Fibroblast of skin of back (primary cell): Measurements from ENCODE around the gene CEACAM6. TPM values are rescaled to one million over a fixed set of nuclear protein-coding genes. Genes with fewer than 3 reads are reported as not detected.
A peak's percentile ranks its signal among the peaks of the same experiment; 100 is the strongest.
"Not testable (repeated sequence)": the region's sequence is repeated elsewhere in the genome, so short reads cannot be mapped to it uniquely, and the experiment has no call there.

Source experiments
- DNase-seq: peaks from one replicate; pipeline ENCODE4 v3.0.0-alpha.2; 2013
- polyA plus RNA-seq, 2 experiments: library from polyadenylated mRNA; unstranded; fragments of 120-200 nt; gene quantifications; one replicate each; pipeline ENCODE4 v1.2.1, GENCODE V29; 2013; ENCODE audit not compliant: insufficient read length in 2 of 2

Gene CEACAM6
- polyA plus RNA-seq (2013, experiment 1 of 2; ENCODE audit: insufficient read length) = not detected
- polyA plus RNA-seq (2013, experiment 2 of 2; ENCODE audit: insufficient read length) = not detected

DNA sequence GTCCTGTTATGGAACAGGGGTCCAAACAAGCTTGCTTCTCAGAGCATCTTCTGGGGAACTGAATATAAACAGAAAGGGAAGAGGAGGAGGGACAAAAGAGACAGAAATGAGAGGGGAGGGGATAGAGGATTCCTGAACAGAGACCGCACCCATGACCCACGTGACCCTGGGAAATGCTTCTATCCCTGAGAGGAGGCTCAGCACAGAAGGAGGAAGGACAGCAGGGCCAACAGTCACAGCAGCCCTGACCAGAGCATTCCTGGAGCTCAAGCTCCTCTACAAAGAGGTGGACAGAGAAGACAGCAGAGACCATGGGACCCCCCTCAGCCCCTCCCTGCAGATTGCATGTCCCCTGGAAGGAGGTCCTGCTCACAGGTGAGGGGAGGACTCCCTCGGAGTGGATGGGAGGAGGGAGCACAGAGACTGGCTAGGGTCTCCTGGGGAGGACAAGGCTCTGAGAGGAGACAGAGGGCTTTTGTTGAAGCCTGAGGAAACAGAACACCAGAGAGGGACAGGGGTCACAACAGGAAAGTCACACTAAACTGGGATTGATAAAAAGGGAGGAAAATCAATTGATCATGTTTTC lies at the start of gene CEACAM6:
TSS of gene CEACAM6 (plus strand) at position 203 of the 586 bp plus-strand sequence. CDS start at position 312, 109 bp downstream.
- DNase-seq = no peak

DNA sequence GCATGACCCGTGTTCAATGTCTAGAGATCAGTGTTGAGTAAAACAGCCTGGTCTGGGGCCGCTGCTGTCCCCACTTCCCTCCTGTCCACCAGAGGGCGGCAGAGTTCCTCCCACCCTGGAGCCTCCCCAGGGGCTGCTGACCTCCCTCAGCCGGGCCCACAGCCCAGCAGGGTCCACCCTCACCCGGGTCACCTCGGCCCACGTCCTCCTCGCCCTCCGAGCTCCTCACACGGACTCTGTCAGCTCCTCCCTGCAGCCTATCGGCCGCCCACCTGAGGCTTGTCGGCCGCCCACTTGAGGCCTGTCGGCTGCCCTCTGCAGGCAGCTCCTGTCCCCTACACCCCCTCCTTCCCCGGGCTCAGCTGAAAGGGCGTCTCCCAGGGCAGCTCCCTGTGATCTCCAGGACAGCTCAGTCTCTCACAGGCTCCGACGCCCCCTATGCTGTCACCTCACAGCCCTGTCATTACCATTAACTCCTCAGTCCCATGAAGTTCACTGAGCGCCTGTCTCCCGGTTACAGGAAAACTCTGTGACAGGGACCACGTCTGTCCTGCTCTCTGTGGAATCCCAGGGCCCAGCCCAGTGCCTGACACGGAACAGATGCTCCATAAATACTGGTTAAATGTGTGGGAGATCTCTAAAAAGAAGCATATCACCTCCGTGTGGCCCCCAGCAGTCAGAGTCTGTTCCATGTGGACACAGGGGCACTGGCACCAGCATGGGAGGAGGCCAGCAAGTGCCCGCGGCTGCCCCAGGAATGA lies 48.4 kb upstream of the CEACAM6 start:
- DNase-seq = peak; percentile 11

DNA sequence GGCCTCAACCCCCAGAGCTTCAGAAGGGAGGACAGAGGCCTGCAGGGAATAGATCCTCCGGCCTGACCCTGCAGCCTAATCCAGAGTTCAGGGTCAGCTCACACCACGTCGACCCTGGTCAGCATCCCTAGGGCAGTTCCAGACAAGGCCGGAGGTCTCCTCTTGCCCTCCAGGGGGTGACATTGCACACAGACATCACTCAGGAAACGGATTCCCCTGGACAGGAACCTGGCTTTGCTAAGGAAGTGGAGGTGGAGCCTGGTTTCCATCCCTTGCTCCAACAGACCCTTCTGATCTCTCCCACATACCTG lies 47.9 kb upstream of the CEACAM6 start:
- DNase-seq = no peak

- DNase-seq = no peak
These were observed 47.4 kb upstream of the CEACAM6 start for GRCh38 chr19:41707871-41708371.

- no peak for DNase-seq
These were observed 46.8 kb upstream of the CEACAM6 start, which contains the start of gene CEACAM5 for GRCh38 chr19:41708481-41708880. CEACAM5 (plus strand) TSS chr19:41708626; CDS start chr19:41708732, 106 bp downstream.

- DNase-seq = not testable (repeated sequence)
These were observed 45.8 kb upstream of the CEACAM6 start for GRCh38 chr19:41709516-41709915.

GRCh38 chr19:41709951-41710645 lies 45.2 kb upstream of the CEACAM6 start:
- no peak for DNase-seq

DNA sequence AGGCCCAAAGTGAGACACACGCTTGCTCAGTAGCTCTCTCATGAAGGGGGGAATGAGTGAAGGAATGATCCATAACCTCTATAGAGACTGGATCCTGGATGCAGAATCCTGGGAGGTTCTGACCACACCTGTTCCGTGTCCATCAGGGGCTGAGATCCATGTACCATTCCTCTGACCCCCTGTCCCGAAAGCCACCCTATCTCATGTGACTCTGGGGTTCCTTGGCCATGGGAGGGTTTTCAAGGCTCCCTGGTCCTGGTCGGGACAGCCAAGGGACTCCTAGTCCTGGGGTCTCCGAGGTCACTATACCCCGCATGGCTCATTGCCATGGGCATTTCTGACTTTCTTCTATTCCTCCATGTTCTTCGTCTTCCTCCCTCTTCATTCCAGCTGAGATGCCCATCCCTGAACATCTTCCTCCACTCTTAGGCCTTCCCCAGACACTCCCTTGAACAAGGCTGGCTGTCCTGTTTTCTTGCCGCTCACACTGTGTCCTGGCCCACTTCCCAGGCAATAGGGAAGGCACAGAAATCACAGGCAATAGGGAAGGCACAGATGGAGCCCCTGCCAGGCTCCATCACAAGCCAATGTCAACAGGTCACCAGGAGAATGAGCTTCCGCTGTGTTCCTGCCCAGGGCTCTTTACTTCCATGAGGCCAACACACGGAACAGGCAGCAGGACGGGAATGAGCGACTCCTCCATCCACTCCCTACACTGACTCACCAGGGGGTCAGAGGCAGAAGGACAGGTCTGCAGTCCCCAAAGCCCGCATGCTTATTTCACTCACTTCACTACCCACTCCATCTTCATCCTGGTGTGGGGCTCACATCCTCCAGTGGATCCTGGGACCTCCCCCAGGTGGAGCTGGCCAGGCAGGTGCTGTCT lies 43.7 kb upstream of the CEACAM6 start:
- DNase-seq = no peak

DNA sequence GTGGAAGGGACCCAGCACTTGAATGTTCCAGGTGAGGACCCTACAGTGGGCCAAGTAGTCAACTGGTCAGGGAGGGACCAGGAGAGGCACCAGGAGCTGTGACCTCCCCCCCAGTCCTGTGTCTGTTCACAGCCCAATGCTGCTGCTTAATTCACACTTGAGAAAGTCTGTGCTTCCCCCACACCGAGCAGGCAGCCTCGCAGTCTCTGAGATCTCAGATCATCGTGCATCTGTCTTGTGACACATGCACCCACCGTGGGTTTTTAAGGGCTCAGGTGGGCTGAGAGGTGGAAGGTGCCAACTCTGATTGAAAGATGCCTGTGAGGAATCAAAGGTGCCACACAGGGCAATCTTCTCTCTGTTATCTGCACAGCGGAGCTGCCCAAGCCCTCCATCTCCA lies 40.7 kb upstream of the CEACAM6 start:
- no peak for DNase-seq

GRCh38 chr19:41718761-41719160 lies 36.6 kb upstream of the CEACAM6 start:
- no peak for DNase-seq

GRCh38 chr19:41720103-41720502 lies 35.2 kb upstream of the CEACAM6 start:
- no peak for DNase-seq

DNA sequence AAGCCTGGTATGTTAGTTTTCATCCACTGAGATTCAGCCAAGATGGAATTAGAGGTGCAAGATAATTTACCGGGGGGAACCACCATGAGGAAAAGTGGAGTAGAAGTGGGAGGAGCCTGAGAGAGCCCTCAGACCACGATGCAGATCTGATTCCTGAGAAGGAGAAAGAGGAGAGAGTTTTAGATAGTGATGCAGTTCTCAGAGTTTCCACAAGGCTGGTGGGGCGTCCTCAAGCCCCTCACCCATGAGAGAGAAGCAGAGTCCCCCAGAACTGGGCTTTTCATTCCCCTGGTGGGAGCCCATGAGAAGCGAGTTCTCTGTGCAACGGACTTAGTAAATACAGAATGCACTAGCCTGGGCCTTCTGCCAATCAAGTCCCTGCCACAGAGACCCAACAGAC lies 28.8 kb upstream of the CEACAM6 start:
- DNase-seq = no peak

DNA sequence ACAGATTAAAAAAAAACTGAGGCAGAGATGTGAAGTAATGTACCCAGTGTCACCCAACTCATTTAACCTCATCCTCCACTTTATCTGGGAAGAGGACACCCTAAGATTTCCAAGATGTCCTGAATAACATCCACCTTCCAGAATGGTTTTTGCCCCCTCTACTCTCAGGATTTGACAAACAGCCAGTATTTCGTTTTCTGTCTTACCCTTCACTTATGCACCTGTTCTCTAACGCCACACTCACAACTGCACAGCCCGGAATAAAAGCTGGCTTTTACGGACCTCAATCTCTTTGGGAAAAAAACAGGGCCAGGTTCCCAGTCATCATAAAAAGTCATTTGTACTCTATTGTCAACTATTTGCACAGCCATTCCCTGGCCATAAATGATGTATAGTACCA lies 21.2 kb upstream of the CEACAM6 start:
- DNase-seq = no peak

- no peak for DNase-seq
These were observed 20.7 kb upstream of the CEACAM6 start for GRCh38 chr19:41734585-41734984.

GRCh38 chr19:41735071-41735600 lies 20.2 kb upstream of the CEACAM6 start:
- DNase-seq = no peak

GRCh38 chr19:41739361-41739760 lies 16.0 kb upstream of the CEACAM6 start:
- no peak for DNase-seq

- DNase-seq = no peak
These were observed 14.7 kb upstream of the CEACAM6 start for GRCh38 chr19:41740415-41741243.

DNA sequence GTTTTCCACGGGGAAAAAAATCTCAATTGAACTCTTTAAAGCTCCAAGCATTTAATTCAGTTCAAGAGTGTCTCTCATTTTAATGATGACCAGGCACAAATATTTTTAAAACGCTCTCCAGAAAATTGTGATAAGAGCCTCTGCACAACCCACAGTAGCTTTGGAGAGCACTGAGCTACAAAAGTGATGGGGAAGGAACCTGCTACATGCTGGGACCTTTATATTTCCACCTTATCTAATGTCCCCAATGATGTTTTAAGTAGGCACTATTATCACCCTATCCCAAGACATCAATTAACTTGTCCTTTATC lies 14.1 kb upstream of the CEACAM6 start:
- DNase-seq = no peak

GRCh38 chr19:41744850-41745249 lies 10.5 kb upstream of the CEACAM6 start:
- no peak for DNase-seq

DNA sequence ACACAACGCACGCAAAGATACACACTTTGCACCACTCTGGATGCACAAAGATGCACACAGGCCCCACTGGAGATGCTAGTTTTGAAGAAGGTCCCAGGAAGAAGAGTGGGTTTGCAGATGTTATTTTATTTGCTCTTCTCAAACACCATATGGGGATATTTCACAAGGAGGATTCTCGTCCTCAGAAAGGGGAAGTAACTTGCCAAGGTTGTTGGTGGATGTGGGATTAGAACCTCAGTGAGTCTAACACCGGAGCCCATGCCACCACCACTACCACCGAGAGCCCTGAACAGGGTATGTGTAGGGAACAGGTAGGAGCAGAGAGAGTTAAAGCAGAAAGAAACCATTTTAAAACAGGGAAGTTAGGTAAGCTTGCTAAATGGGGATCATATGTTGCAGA lies 9.6 kb upstream of the CEACAM6 start:
- no peak for DNase-seq

GRCh38 chr19:41746593-41747227 lies 8.6 kb upstream of the CEACAM6 start:
- peak; percentile 27 for DNase-seq
